Measurements from ENCODE around the gene TDRD12.
"Not testable (repeated sequence)": the region's sequence is repeated elsewhere in the genome, so short reads cannot be mapped to it uniquely, and the experiment has no call there.

Gene TDRD12

DNA sequence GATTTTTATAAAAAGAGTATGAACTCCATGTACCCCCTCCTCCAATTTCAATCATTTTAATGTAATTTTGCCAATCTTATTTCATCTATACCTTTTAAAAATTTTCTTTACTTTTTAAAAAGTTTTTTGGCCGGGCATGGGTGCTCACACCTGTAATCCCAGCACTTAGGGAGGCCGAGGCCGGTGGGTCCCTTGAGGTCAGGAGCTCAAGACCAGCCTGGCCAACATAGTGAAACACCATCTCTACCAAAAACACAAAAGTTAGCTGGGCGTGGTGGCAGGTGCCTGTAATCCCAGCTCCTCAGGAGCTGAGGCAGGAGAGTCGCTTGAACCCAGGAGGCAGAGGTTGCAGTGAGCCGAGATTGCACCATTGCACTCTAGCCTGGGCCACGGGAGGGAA is 113.8 kb downstream of the TDRD12 start:
- not testable (repeated sequence) for FAIRE-seq

DNA sequence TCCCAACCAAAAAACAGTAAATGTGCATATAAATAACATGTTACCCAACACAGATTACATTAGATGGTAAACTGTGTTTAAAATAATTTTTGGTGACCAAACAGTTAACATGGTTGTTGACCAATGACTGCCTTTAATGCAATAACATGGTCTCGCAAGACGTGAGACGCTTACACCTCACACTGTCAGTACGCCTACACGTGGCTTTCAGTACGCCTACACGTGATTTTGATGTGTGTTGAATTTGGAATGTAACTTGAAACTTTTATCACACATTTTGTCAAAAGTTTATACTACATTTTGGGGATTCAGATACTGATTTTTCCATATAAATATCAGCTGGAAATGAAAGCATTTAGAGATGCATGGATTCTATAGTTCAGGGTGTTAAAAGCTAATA is 118.0 kb downstream of the TDRD12 start:
- FAIRE-seq, result no peak

DNA sequence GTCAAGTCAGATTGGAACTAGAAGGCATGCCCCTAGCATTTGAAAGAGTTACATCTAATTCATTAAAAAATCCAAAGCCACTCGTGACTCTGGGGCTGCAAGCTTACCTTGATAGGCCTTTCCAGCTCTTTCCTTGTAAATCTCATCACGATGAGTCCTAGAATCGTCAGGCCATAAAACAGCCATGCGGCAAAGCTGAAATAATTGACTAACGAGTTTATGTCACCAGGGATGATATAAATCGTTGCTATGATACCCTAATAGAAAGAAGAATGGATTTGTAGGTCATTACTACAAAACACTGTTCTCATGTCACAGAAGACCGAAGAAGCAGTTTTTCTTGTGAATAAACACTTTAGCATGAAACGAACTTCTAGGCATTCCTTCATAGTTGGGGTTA is 122.5 kb downstream of the TDRD12 start:
- no peak for FAIRE-seq

DNA sequence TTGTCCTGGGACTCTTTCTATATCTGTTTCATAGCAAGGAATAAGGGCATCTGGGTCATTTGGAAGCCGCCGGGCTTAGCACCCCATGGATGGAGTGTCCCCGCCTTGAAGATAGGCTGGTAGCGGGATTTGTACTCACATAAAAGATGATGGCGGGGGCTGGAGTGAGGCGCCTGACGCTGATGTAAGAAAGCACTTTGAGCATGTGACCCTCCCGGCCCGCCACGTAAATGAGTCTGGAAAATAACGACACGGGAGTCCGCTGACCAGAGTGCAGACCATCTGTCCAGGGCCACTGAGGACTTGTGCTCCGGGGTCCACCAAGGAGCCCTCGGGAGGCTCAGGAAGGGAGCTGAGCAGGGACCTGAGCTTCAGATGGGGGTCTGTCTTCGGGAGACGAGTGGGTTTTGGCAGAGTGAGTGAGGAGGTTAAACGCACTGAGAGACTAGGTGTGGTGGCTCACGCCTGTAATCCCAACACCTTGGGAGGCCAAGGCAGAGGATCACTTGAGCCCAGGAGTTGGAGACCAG is 124.2 kb downstream of the TDRD12 start:
- no peak for FAIRE-seq

DNA sequence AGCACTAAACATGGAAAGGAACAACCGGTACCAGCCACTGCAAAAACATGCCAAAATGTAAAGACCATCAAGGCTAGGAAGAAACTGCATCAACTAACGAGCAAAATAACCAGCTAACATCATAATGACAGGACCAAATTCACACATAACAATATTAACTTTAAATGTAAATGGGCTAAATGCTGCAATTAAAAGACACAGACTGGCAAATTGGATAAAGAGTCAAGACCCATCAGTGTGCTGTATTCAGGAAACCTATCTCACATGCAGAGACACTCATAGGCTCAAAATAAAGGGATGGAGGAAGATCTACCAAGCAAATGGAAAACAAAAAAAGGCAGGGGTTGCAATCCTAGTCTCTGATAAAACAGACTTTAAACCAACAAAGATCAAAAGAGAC is 128.5 kb downstream of the TDRD12 start:
- FAIRE-seq, result not testable (repeated sequence)

DNA sequence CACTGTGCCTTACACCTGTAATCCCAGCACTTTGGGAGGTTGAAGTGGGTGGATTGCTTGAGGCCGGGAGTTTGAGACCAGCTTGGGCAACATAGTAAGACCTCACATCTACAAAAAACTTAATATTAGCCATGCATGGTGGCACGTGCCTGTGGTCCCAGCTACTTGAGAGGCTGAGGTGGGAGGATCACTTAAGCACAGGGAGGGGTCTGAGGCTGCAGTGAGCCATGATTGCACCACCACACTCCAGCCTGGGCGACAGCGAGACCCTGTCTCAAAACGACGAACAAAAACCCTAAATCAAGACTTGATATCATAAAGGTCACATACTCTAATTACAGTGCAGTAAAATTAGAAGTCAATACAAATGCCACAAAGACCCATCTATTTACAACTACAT is 132.6 kb downstream of the TDRD12 start:
- no peak for FAIRE-seq

DNA sequence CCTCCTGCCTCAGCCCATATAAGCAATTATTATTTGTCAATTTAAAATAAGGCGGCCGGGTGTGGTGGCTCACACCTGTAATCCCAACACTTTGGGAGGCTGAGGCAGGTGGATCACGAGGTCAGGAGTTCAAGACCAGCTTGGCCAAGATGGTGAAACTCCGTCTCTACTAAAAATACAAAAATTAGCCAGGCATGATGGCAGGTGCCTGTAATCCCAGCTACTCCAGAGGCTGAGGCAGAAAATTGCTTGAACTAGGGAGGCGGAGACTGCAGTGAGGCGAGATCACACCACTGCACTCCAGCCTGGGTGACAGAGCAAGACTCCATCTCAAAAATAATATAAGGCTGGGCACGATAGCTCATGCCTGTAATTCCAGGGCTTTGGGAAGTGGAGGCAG is 137.3 kb downstream of the TDRD12 start:
- FAIRE-seq, result not testable (repeated sequence)

DNA sequence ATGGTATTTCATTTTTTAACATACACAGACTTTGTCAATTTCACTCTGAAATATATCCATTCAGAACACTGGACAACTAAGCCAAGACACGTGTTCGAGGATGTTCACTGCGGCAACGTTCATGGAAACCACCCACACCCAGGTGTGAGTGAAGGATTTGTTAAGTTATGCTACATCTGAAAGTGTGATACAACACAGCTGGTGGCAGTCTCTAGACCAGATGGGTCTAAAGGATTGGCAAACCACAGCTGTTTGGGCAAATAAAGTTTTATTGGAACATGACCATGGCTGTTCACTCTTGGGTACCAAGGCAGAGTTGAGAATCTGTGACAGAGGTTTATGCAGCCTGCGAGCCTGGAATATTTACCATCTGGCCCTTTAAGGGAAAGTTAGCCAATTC is 138.0 kb downstream of the TDRD12 start:
- no peak for FAIRE-seq

DNA sequence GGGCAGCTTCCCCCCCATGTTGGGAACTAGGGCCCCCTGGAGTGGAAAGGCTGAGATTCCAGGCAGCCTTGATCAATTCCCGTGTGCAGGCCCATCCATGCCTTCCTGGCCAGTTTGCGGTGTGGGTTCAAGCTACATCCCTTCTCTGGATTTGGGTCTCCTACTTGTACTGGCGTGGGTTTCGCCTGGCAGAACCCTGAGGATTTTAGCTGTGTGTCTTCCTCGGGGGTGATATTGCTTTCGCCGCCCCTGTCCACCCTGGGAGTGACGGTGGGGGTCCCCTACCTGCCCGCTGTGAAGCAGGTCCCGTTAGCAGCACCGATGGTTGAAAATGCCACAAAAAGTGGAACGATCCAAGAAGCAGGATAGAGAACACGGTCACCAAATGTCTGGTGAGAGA is 138.6 kb downstream of the TDRD12 start:
- no peak for FAIRE-seq

DNA sequence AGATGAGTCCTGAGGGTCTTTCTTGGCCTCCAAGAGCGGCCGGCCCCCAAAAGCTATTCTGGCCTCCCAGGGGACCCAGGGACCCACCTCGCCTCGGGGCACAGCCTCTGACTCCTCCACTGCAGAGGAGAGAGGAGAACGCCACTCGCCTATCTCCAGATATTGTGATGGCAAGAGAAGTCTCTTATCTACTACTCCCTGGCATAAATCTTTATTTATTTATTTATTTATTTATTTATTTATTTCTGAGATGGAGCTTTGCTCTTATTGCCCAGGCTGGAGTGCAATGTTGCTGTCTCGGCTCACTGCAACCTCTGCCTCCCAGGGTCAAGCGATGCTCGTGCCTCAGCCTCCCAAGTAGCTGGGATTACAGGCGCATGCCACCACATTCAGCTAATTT is 139.0 kb downstream of the TDRD12 start:
- FAIRE-seq, result no peak

DNA sequence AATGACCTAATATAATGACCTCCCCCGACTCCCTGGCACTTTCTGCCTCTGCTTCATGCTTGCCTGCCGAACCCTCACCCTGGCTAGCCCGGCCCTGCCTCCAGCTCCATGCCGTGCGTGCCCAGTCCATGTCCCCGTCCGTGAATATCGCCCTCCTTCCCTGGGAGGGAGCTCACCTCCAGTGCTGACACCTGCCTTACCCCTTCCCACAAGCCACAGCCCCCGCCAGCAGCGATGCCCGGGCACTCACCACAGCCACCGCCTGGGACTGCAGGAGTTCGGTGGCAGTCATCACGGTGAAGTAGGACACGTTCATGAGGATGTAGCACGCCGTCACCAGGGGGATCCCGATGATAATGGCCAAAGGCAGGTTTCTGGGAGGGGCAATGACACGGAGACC is 140.0 kb downstream of the TDRD12 start:
- FAIRE-seq, result no peak

DNA sequence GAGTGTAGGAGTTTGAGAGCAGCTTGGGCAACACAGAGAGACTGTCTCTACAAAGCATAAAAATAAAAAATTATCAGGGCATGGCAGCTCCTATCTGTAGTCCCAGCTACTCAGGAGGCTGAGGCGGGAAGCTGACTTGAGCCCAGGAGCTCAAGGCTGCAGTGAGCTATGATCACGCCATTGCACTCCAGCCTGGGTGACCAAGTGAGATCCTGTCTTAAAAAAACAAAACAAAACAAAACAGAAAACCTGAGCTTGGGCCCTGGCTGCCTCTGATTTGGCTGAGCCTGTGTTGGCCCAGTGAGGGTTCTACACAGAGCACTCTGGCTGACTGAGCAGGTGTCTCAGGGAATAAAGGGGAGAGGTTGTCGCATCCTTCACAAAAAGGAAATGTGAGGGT is 142.0 kb downstream of the TDRD12 start:
- FAIRE-seq, result no peak

DNA sequence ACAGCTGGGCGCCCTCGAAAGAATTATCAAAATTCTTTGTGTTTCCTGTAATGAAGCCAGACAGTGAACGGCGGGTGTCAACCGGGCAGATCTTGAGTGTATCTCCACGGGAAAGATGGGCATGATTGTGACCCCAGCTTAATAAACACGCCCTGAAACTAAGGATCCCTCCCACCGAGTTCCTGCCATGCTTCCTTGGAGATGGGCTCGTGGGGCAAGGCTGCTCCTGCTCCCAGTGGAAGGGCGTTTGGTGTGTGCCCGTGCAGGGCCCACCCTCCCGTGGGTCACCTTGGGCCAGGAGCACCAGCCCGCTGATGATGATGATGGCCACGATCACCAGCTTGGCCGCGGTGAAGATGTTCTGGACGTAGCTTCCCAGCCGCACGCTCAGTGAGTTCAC is 142.6 kb downstream of the TDRD12 start:
- no peak for FAIRE-seq

DNA sequence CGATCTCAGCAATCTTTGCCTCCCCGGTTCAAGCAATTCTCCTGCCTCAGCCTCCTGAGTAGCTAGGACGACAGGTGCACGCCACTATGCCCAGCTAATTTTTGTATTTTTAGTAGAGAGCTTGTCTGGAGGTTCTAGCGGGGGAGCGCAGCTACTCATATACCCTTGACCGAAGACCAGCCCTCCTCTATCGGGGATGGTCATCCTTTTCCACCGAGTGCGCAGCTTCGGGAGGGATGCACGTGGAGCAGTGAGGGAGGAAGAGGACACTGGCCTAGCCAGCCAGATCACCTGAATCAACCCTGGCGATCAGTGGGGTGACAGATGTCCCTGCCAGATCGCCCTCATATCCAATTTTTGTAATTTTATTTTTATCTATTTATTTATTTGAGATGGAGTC is 143.2 kb downstream of the TDRD12 start:
- no peak for FAIRE-seq

DNA sequence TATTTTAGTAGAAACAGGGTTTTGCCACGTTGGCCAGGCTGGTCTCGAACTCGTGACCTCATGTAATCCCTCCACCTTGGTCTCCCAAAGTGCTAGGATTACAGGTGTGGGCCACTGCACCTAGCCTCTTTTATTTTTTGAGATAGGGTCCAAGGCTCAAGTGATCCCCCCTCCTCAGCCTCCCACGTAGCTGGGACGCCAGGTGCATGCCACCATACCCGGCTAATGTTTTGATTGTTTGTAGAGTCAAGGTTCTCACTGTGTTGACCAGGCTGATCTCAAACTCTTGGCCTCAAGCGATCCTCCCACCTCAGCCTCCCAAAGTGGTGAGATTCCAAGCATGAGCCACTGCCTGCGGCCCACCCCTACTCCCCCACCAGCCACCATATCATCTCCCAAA is 143.7 kb downstream of the TDRD12 start:
- no peak for FAIRE-seq

DNA sequence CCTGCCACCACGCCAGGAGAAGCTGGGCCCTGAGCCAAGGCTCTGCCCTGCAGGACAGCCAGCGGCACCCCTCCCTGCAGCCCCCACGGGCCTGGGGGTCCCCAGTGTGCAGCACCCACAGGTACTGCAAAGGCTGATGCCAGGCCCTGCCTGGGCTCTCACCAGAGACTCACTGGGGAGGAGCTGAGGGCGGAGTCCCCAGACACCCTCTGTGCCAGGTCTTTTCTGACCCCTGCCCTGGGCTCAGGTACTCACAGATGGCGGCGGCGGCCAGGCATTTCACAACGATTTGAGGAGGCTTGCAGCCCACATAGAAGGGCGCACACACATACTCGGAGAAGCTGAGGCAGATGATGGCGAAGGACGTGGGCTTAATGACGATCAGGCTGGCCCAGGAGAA is 144.3 kb downstream of the TDRD12 start:
- no peak for FAIRE-seq

DNA sequence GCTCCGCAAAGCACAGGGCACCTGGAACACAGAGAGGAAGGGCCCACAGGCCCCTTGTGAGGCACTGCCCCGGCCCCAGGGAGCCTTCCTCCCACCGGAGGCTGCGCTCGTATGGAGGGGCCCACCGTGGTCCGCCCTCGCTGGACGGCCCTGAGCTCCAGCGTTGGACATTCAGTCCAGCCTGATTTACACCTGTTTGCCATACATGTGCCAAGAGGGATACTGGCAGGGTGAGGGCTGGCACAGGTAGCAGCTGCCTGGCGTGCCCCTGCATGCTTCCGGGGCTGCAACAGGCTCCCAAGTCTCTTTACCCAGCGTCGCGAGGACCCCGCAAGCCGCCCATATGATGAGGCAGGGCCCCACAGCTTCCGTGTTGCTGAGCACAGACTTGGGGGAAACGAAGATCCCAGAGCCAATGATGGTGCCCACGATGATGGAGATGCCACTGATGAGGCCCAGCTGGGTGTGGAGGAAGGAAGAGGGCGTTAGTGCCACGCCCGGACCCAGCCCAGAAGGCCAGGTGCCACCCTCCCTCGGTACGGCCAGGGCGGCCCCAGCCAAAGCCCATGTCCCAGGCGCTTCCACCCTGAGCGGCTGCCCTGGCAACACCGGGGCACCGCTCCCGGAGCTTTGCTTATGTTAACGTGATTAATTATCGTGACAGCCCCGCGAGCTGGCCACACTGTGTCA is 144.9 kb downstream of the TDRD12 start:
- no peak for FAIRE-seq

DNA sequence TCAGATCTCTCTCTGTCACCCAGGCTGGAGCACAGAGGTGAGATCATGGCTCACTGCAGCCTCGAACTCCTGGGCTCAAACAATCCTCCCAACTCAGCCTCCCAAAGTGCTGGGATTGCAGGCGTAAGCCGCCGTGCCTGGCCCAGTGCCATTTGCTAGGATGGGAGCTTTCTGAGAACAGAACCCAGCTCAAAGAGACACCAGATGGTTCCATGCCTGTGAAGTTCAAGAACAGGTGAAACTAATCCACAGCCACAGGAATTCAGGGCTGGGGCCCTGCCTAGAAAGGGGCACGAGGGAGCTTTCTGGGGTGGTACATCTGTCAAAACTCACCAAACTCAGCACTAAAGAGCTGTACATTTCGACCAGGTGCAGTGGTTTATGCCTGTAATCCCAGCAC is 145.8 kb downstream of the TDRD12 start:
- no peak for FAIRE-seq

DNA sequence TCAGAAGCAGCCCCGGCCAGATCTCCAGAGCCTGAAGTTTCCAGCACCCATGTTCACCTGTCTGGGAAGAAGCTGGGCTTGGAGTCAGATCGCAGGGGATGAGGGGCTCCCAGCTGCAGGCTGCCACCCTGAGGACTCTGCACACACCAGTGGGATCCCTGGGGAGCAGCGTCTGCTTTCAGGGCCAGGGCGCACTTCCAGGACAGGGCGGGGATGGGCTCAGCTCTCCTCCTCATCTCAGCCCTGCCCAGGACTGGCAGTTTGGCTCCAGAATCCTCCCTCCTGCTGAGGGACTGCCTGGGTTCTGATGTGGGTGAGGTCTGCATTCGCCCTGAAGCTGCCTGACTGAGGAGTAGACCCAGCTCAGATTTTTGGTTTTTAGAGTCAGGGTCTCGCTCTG is 146.5 kb downstream of the TDRD12 start:
- no peak for FAIRE-seq

DNA sequence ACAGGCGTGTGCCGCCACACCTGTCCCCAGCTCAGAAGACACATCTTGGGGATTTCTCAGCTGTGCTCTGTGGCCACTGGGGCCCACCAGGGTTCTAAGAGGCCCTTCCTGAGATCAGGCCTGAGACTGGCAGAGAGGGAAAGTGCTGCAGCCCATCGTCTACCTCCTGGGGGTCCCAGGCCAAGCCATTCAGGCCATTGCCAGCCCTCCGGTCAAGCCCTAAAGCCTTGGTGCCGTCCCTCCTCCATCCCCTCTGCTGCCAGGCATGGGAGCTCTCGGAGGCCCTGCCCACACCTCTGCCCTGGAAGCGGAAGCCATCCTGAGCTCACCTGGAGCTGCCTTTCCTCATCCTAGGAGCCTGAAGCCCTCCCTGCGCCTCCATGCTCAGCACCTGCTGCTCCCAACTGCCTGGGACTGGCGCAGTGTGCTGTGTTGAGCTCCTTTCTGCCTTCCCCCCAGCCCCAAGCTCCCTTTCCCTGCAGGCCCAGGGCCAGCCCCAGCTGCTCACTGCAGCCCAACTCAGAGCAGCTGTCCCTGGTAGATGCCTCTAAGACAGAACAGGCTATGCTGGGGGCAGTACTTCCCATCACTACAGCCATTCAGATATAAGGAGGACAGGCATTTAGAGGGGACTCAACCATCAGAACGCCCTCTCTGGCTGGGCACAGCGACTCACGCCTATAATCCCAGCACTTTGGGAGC is 147.1 kb downstream of the TDRD12 start:
- no peak for FAIRE-seq

DNA sequence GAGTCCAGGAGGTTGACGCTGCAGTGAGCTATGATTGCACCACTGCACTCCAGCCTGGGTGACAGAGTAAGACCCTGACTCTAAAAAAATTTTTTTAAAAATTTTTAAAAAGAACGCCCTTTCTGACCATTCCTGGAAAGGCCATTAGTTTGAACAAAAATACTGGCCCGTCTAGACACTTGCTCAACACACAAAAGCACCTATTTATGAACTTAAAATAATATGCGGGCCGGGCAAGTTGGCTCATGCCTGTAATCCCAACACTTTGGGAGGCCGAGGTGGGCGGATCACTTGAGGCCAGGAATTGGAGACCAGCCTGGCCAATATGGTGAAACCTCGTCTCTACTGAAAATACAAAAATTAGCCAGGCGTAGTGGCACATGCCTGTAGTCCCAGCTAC is 147.9 kb downstream of the TDRD12 start:
- not testable (repeated sequence) for FAIRE-seq

DNA sequence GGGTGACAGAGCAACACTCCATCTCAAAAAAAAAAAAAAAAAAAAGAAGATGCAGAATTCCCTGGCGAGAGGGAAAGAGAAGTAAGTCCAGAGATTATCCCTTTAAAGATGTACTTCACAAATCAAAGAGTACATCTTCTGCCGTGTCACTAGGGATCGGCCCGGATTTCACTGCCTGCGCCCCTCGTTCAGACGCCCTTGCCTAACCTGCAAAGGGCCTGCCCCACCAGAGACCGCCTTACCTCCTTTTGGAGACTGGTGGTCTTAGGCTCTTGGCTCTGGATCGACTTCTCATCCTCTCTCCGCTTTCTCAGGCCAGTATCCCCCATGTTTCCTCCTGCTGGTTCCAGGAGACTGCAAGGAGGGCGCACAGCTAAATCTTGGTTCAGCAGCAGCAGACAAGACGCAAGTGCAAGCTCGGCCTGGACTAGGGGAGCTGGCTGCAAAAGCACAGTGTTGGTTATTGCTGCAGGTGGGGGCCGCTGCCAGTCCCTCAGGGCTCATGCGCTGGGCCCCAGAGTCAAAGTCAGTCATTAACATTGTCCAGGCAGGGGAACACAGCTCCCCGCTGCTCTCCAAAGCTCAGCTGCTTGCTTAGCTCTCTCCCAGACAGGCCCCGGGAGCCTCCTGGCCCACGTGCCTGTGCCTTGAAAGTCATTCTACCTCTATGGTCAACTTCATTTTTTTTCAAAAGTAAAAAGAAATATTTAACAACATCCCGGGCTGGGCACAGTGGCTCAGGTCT is 148.8 kb downstream of the TDRD12 start:
- no peak for FAIRE-seq

DNA sequence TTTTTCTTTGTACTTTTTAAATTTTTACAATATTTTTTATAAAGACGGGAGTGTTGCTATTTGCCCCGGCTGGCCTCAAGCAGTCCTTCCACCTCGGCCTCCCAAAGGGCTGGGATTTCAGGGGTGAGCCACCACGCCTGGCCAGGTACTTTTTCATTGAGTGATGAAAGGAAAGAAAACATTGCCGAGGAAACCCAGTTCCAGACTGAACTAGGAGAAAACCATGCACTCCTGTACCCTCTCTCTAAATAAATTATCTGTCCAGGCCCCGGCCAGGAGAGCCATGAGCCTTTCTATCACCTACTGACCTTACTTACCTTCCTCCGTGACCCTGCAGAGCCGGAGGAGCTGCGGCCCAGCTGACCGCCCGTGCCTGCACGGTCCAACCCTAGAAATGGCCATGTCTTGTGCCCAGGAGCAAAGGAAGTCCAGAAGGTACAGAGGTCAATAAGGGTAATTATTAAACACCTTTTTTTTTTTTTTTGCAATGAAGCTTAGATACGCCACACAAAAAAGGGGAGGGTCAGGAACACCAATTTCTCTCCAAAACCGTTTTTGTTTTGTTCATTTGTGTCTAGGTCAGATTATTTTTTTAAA is 149.9 kb downstream of the TDRD12 start, which contains the start of gene SLC7A9:
Gene SLC7A9 (minus strand): TSS at position 399 of the 597 bp plus-strand sequence. CDS start 1,233 bp downstream, outside the sequence.
- FAIRE-seq, result no peak

All from islet of Langerhans (tissue), 1 donor.